ENCODE measurements around the gene PMM1.
"Not testable (repeated sequence)": the region's sequence is repeated elsewhere in the genome, so short reads cannot be mapped to it uniquely, and the experiment has no call there.

Gene PMM1

DNA sequence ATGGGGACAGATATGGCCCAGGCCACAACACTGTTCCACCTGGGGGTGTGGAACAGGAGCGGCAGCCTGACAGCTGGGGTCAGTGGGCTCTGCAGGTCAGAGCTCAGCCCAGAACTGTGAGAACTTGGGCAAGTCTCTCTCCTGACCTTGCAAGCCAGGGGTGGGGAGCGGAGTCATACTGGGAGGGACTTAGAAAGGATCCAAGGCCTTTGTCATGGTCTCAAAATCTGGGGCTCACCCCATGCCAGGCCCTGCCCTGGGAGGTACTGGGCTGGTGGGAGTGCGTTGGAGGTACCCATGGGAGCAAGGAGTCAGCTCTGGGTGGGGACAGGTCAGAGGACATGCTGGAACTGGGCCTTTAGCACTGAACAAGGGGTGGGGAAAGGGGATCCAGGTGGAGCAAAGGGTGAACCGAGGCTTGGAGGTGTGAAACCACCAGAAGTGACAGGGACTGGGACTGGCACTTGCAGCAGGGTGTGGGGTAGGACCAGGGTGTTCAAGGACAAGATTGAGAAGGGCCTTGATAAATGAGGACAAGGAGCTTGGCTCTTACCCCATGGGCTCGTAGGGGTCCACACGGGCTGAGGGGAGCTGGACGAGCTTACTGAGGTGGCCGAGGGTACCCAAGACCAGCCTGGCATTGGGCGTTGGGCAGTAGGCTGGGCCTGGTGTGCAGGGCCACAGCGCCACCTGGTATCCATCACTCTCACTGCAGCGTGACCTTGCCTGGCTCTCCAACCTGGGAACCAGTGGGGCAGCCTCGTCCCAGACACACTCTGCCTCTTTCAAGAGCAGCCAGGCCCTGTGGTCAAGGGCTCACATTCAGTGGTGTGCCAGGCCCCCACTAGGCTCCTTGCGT lies 7.4 kb upstream of the PMM1 start:
- DNase-seq (ENCODE audit: low read depth) = no peak

DNA sequence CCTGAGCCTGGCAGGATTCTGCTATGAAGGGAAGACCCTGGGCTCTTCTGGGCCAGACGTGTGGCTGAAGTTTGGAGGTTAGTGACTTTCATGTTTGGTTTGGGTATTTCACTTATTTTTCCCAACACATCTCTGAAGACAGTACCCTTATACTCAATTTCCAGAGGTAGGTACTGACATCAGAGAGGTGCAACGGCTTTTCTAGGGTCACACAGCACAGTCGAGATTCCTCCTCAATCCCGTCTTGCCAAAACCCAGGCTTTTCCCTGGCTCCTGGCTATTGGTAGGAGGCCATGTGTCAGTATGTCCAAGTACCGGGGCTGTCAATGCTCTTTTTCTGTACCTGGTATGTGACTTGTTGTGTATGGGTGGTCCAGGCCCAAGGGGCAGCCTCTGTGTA lies 6.1 kb upstream of the PMM1 start:
- no peak for DNase-seq (ENCODE audit: low read depth)

DNA sequence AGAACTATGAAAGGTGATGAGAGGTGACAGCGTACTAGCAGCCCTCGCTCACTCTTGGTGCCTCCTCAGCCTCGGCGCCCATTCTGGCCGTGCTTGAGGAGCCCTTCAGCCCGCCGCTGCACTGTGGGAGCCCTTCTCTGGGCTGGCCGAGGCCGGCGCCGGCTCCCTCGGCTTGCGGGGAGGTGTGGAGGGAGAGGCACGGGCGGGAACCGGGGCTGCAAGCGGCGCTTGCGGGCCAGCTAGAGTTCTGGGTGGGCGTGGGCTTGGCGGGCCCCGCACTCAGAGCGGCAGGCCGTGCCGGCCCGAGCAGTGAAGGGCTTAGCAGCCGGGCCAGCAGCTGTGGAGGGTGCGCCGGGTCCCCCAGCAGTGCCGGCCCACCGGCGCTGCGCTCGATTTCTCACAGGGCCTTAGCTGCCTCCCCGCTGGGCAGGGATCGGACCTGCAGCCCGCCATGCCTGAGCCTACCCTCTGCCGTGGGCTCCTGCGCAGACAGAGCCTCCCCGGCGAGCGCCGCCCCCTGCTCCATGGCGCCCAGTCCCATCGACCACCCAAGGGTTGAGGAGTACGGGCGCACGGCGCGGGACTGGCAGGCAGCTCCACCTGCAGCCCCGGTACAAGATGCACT lies 3.8 kb upstream of the PMM1 start:
- not testable (repeated sequence) for DNase-seq (ENCODE audit: low read depth)

GRCh38 chr22:41587347-41587723 lies 2.3 kb downstream of the PMM1 start:
- DNase-seq (ENCODE audit: low read depth) = no peak

DNA sequence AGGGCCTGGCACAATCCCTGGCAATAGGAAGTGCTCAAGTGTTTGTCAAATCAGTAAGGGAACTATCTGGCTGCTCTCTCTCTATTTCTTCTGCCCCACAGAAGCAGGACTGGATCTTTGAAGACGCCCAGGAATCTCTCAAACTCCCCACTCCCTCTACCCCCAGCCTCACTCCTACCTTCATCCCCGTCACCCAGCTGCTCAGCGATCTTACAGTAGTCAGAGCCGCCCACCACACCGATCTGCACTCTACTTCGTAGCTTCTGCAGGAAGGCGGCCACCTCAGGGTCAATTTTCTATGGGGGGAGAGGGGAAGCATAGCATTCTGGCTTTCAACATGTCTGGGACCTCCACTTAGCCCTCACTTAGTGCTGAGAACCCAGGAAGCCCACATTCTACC lies 3.7 kb downstream of the PMM1 start:
- no peak for DNase-seq (ENCODE audit: low read depth)

DNA sequence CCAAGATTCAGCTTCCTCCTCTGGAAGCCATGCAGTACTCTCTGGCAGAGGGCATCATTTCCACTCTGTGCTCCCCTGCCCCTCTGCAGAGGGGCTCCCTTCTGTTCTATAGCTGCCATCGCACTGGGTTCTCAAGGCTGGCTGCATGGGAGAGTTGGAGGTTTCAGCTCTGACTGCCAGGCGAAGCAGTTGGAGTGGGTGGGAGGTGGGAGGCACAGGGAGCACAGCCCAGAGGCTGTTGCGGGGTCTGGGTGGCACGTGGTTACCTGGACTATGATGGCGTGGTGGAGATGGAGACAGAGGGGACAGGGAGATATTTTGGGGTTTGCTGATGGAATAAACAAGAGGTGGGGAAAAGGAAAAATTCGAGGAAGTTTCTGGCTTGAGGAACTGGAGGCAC lies 4.8 kb downstream of the PMM1 start:
- no peak for DNase-seq (ENCODE audit: low read depth)

GRCh38 chr22:41582694-41583093 lies 6.9 kb downstream of the PMM1 start:
- DNase-seq (ENCODE audit: low read depth) = no peak

GRCh38 chr22:41579997-41580355 lies 9.7 kb downstream of the PMM1 start:
- DNase-seq (ENCODE audit: low read depth) = no peak

GRCh38 chr22:41579297-41579996 lies 10.2 kb downstream of the PMM1 start:
- DNase-seq (ENCODE audit: low read depth) = no peak

DNA sequence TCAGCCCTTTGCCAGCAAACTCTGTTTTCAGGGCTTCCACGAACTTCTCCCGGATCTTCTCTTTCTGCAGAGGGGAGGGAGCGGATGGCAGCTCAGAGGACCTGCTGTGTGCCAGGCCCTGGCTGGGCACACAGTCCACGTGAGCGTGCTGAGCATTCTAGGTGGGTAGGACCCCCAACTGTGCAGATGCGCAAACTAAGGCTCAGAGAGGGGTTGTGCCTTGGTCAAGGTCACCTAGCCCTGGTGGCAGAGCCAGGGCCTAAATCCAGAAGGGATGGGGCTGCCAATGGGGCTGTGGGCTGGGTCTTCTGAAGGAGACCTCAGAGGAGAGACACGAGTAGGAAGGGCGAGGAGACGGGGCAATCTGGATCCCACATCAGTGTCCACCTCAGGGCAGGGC lies 10.8 kb downstream of the PMM1 start:
- DNase-seq (ENCODE audit: low read depth) = no peak

DNA sequence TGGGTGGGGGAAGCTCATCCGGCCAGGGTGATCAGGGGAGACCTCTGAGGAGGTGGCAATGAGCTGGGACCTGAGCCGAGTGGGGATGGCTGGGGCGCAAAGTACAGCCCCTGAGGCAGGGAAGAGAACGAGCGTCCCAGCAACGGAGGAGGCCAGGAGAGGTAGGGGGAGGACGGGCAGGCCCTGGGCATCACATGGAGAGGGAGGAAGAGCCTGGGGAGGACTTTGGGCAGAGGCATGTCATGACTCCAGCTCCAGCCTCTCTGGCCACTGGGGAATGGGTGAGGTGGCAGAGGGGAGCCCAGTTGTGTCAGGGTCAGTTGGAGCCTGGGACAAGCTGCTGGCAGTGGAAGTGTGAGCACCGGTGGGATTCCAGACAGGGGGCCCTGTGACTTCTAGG lies 11.5 kb downstream of the PMM1 start:
- DNase-seq (ENCODE audit: low read depth) = no peak

DNA sequence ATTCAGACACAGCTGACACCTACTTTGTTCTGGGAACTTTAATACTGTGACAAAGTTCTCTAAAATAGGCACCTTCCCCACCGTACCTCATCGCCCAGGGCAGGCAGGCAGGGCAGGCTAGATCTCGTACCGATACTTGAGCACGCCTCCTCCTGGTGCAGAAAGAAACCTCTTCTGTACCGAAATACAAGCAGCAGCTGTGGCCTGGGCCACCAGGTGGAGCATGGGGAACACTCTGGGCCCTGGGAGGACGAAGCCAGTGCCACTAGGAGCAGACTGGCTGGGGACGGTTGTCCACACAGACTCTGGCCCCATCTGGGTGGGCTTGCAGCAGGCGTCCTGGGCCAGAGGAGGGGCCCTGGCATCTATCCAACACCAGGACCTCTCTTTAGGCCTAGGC lies 12.8 kb downstream of the PMM1 start:
- no peak for DNase-seq (ENCODE audit: low read depth)

GRCh38 chr22:41575533-41575932 lies 14.1 kb downstream of the PMM1 start:
- DNase-seq (ENCODE audit: low read depth) = no peak

DNA sequence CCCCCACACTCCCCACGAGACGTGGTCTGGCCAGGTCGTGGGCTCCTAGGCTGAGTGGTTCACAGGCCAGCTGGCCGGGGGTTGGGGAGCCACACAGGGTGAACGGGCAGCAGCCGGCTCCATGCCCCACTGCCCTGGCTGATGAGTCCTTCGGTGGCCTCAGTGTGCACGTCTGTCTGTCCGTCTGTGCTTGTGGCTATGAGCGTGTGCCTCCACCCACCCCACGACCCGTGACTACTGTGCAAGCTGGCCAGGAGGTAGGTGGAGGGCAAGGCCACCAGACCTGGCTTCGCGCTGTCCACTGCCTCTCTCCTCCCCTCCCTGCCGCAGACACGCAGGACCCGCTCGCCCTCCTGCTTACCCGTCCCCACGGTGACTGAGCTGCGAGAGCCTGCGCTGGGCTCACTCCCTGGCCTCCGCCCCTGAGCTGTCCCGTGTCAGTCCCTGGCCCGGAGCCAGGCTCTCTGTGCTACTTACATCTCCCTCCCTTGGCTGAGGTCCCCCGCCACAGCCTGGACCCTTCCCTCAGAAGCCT lies 14.7 kb downstream of the PMM1 start:
- DNase-seq (ENCODE audit: low read depth) = no peak

DNA sequence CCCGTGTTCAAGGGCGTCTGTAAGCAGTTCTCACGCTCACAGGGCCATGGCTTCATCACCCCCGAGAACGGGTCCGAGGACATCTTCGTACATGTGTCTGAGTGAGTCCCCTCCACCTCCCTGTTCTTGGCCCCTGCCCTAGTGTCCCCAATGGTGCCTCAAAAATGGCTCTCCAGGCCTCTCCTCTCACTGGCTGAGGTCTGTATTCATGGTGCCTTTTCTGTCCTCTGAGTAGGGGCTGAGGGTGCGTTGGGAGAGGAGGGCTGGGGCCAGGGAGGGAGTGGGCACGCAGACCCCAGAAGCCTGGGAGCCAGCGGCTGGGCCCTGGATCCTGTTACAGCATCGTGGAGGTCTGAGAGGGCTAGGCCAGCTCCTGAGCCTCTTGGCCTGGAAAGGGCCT lies 16.0 kb downstream of the PMM1 start:
- DNase-seq (ENCODE audit: low read depth) = no peak

GRCh38 chr22:41572305-41572704 lies 17.3 kb downstream of the PMM1 start:
- DNase-seq (ENCODE audit: low read depth) = not testable (repeated sequence)

- DNase-seq (ENCODE audit: low read depth) = no peak
These were observed 17.9 kb downstream of the PMM1 start for GRCh38 chr22:41571786-41572185.

DNA sequence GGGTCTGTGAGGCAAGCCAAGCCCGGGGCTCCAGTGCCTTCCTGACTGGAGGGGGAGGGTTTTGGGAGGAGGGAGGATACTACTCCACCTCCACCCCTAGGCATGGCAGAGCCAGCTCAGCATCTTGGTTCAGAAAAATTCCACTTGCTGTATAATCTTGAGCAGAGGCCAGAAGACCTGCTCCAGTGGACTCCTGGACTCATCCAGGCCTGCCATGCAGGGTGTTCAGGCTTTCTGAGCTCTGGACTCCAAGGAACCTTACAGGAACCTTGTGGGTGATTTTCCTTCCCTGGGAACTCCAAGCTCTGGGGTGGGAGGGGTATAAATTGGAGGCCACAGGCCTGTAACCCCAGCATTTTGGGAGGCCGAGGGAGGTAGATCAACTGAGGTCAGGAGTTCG lies 19.4 kb downstream of the PMM1 start:
- DNase-seq (ENCODE audit: low read depth) = no peak

GRCh38 chr22:41568811-41569210 lies 20.8 kb downstream of the PMM1 start:
- DNase-seq (ENCODE audit: low read depth) = no peak

GRCh38 chr22:41567512-41567768 lies 22.2 kb downstream of the PMM1 start:
- DNase-seq (ENCODE audit: low read depth) = no peak

- no peak for DNase-seq (ENCODE audit: low read depth)
These were observed 24.1 kb downstream of the PMM1 start for GRCh38 chr22:41565403-41566054.

DNA sequence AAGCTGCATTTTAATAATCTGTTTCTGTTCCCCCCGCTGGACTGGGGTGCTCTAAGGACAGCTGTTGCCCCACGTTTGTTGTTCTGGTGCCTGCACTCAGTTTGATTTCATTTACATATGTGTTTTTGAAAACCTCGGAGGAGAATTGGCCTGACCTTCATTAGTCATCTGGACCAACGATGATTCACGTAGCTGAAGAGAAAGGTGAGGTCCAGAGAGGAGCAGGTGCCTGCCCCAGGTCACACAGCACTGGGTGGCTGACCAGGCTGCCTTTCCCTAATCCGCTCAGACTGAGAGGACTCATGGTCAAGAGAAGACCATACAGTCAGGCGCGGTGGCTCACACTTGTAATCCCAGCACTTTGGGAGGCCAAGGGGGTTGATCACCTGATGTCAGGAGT lies 25.1 kb downstream of the PMM1 start:
- no peak for DNase-seq (ENCODE audit: low read depth)

All from stimulated activated CD8-positive, alpha-beta memory T cell treated with anti-CD3 and anti-CD28 coated beads, Interleukin-7, amount 100 ng/mL, for 24 hours (primary cell).